ENCODE measurements around the gene IL36A.

DNA sequence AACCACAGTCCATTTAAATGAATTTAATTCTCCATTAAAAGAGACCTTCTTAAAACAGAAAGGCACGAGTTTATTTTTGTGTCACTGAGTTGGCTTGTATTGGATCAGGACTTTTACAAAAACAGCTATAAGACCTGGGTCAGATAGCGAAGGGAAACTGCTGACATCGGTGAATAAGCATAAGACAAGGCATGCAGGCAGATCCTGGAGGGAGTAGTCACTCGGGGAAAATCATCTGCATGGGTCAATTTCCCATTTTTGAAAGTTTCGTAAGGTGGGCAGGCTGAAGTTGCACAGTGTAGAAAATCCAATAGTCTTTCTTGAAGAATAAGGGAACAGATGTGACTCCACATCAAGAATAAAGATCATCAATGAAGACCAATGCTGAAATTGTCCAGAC lies 34.5 kb downstream of the IL36A start:
- TF ChIP-seq EZH2 (IDR thresholded peaks at IDR 0.05; ENCODE audit: insufficient read depth, poor library complexity, severe bottlenecking) (no peak), EZH2phosphoT487 (IDR thresholded peaks at IDR 0.05; ENCODE audit: insufficient read depth, low read depth) (no peak)
